Stimulated activated CD4-positive, alpha-beta T cell treated with anti-CD3 and anti-CD28 coated beads, Interleukin-4, amount 100 ng/mL, for 48 hours (primary cell): ENCODE measurements around the gene LYPD1.

Source experiments
- DNase-seq, 2 donors: peaks; one replicate each; pipeline ENCODE4 v3.0.0-alpha.2; 2020; ENCODE audit warnings: low read depth in 2 of 2

LYPD1 gene

GRCh38 chr2:132668189-132668823 lies 1.7 kb downstream of the LYPD1 start:
- no peak for DNase-seq

GRCh38 chr2:132667706-132668105 lies 2.3 kb downstream of the LYPD1 start:
- DNase-seq: no peak

GRCh38 chr2:132665401-132666140 lies 4.4 kb downstream of the LYPD1 start:
- DNase-seq: no peak

- DNase-seq: no peak
Observed at GRCh38 chr2:132664096-132664495, 5.9 kb downstream of the LYPD1 start.

GRCh38 chr2:132662732-132663131 lies 7.3 kb downstream of the LYPD1 start:
- DNase-seq: no peak

- DNase-seq: no peak
Observed at GRCh38 chr2:132659331-132659730, 10.7 kb downstream of the LYPD1 start.

GRCh38 chr2:132656266-132656975 lies 13.6 kb downstream of the LYPD1 start:
- DNase-seq: no peak

- no peak for DNase-seq
Observed at GRCh38 chr2:132654968-132655367, 15.0 kb downstream of the LYPD1 start.

- DNase-seq: no peak
Observed at GRCh38 chr2:132654335-132654734, 15.7 kb downstream of the LYPD1 start.

- no peak for DNase-seq
Observed at GRCh38 chr2:132652474-132652873, 17.5 kb downstream of the LYPD1 start.

GRCh38 chr2:132651115-132652045 lies 18.6 kb downstream of the LYPD1 start:
- DNase-seq: no peak

- no peak for DNase-seq
Observed at GRCh38 chr2:132646540-132647108, 23.4 kb downstream of the LYPD1 start.

GRCh38 chr2:132645722-132646539 lies 24.1 kb downstream of the LYPD1 start:
- no peak for DNase-seq

GRCh38 chr2:132645176-132645575 lies 24.8 kb downstream of the LYPD1 start:
- no peak for DNase-seq

- DNase-seq: no peak
Observed at GRCh38 chr2:132642415-132642814, 27.6 kb downstream of the LYPD1 start.

GRCh38 chr2:132641819-132642218 lies 28.2 kb downstream of the LYPD1 start:
- no peak for DNase-seq

- DNase-seq: no peak
Observed at GRCh38 chr2:132640116-132640515, 29.9 kb downstream of the LYPD1 start.

- DNase-seq: no peak
Observed at GRCh38 chr2:132638313-132639040, 31.5 kb downstream of the LYPD1 start.

- DNase-seq: no peak
Observed at GRCh38 chr2:132636346-132636745, 33.7 kb downstream of the LYPD1 start.

GRCh38 chr2:132633635-132634034 lies 36.4 kb downstream of the LYPD1 start:
- DNase-seq: no peak
